Mucosa of descending colon (tissue), 3 donors: Measurements from ENCODE around the gene NPAS2. TPM values are rescaled to one million over a fixed set of nuclear protein-coding genes. Genes with fewer than 3 reads are reported as not detected.

Experiments used
- ATAC-seq: fragments of 200-7000 bp; cut with Tn5 transposase; one replicate; pipeline ENCODE4 v1.9.1; 2020; ENCODE audit warnings: mild to moderate bottlenecking, moderate library complexity
- DNase-seq, 3 donors: peaks; one replicate each; pipeline ENCODE4 v3.0.0-alpha.2; 2020
- H3K36me3 ChIP-seq: fragments of 200-600 bp; one replicate; pipeline ENCODE4 v1.8.0; 2021; ENCODE audit warnings: low read depth, mild to moderate bottlenecking
- H3K4me1 ChIP-seq: fragments of 200-600 bp; one replicate; pipeline ENCODE4 v1.8.0; 2021; ENCODE audit warnings: low read depth, mild to moderate bottlenecking
- H3K4me3 ChIP-seq: fragments of 200-600 bp; one replicate; pipeline ENCODE4 v1.8.0; 2021; ENCODE audit warnings: mild to moderate bottlenecking
- H3K9me3 ChIP-seq: fragments of 200-600 bp; one replicate; pipeline ENCODE4 v1.8.0; 2021; ENCODE audit warnings: mild to moderate bottlenecking
- intact Hi-C, 2 donors: fragments of 100-400 bp; cut with DNase I in 1 of 2; cut with micrococcal nuclease in 1 of 2; formaldehyde crosslinking; loops; one replicate each; pipeline versions ENCODE4 v1.11.0 to v1.11.1; 2022; cut with DNase I, micrococcal nuclease
- total RNA-seq, 3 donors: library from RNA; stranded (reverse); fragmentation: NEBNext Ultra II Directional in 2 of 3; extraction: Animal tissue kit (Norgen Biotek cat#: 25700) in 2 of 3; gene quantifications; one replicate each; pipeline versions ENCODE4 v1.2.1 to v1.2.4, GENCODE V29; 2021 to 2023
- TF ChIP-seq, protein P1 (sequence below): fragments of 200-600 bp; IDR thresholded peaks from one replicate; pipeline ENCODE4 v1.8.0; 2022; ENCODE audit warnings: antibody characterized with exemption, mild to moderate bottlenecking
- donor health status: DM: no; HTN: no; CAD: no; lungs with moderate emphysema.
- donor health status: DM: no; HTN: no; CAD: no.
- donor health status: DM: no; HTN: yes; CAD: no.

NPAS2 gene
- total RNA-seq, 3 donors from 2014 or later: 42.5 to 53.1 (median 46.5) TPM

DNA sequence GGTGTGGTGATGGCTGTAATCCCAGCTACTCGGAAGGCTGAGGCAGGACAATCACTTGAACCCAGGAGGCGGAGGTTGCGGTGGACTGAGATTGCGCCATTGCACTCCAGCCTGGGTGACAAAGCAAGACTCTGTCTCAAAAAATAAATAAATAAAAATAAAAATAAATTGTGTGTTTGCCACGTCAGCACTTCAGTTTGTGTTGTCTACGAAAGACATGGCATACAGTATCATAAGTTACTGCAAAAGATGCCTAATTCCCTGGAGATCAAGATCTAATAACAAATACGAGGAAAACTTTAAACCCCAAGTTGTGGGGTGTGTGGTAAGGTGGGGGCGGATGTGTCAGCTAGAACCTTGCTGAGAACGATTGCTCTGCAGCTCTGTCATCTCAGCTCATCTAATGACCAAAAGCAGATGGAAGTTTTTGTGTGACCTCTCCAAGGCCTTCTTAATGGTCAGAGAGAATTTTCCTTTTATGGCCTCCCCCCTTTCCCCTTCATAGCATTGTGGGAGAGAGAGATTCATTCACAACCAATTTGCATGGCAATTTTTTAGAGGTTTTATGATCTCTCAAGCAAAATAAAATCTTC is 11.3 kb downstream of the NPAS2 start:
- H3K36me3 ChIP-seq: no peaks in the 10 kb centered on the region
- intact Hi-C loops: no loop called here
- TF ChIP-seq, protein P1, sequence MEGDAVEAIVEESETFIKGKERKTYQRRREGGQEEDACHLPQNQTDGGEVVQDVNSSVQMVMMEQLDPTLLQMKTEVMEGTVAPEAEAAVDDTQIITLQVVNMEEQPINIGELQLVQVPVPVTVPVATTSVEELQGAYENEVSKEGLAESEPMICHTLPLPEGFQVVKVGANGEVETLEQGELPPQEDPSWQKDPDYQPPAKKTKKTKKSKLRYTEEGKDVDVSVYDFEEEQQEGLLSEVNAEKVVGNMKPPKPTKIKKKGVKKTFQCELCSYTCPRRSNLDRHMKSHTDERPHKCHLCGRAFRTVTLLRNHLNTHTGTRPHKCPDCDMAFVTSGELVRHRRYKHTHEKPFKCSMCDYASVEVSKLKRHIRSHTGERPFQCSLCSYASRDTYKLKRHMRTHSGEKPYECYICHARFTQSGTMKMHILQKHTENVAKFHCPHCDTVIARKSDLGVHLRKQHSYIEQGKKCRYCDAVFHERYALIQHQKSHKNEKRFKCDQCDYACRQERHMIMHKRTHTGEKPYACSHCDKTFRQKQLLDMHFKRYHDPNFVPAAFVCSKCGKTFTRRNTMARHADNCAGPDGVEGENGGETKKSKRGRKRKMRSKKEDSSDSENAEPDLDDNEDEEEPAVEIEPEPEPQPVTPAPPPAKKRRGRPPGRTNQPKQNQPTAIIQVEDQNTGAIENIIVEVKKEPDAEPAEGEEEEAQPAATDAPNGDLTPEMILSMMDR: no peak
- DNase-seq: no peak
- no peak overlapping the region for H3K4me3 ChIP-seq
- H3K9me3 ChIP-seq: peaks cover 3% of the 10 kb centered on the region
- peaks cover 12% of the 10 kb centered on the region for H3K4me1 ChIP-seq
- ATAC-seq: no peak

DNA sequence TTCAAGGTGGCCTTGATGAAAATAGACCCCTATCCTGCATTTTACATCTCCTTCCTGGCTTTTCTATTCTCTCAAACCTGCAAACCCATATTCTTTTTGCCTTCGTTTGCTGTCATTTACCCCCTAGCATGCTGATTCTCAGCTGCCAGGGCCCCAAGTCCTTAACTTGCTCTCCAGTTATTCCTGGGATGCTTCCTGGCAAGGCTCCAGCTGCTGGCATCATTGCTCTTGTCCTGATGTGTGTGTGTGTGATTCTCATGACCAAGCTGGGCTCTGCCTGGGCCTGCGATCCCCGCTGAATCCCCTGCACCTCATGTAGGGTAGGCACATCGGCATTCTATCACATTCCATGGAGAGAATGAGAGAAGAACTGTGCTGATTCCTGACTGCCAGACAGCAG is 11.9 kb downstream of the NPAS2 start:
- Histone ChIP-seq H3K36me3 (no peaks in the 10 kb centered on the region), H3K4me1 (peaks cover 12% of the 10 kb centered on the region), H3K4me3 (no peak overlapping the region), H3K9me3 (peaks cover 3% of the 10 kb centered on the region)
- ATAC-seq (no peak), DNase-seq (no peak)
- intact Hi-C loops: no loop called here
- TF ChIP-seq, protein P1: no peak

DNA sequence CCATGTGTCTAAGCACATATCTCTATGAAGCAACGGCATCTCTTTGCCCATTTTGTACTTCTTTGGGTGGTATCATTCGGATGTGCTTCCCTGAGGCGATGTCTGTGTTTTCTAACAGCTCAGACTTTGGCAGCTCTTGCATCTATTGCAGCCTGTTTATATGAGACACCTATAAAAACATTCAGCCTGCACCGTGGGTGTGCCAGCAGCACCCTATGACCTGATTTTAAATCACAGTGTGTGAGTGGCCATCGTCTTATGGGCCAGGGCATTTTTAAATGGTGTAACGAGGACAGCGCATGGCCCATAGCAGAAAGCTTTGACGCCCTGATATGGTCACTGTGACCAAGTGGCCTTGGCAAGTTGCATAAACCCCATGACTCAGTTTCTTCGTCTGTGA is 12.9 kb downstream of the NPAS2 start:
- Histone ChIP-seq H3K36me3 (no peaks in the 10 kb centered on the region), H3K4me1 (peaks cover 12% of the 10 kb centered on the region), H3K4me3 (no peak overlapping the region), H3K9me3 (peaks cover 2% of the 10 kb centered on the region)
- TF ChIP-seq, protein P1: no peak
- DNase-seq (peak; percentile 49 to 70 (median 56)), ATAC-seq (peak; percentile 95)
- intact Hi-C loops: no loop called here

DNA sequence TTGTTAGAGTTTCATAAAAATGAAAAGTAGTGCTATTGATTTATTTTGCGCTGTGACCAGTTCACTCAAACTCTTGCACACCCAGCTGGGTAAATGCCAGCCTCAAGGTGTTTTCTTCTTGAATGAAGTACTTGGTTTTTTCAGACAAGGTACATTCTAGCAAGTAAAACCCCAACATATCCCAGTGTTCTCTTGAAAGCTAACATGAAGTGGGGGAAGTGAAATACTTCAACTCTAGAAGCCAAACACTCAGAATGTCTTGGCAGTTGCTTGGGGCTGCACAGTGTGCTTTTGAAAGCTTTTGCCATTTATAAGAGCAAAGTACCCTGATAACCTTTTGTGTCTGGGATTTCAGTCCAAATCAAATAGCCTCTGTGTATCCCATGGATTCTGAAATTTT is 13.4 kb downstream of the NPAS2 start:
- ATAC-seq: no peak
- intact Hi-C loops: no loop called here
- DNase-seq: no peak
- H3K36me3 ChIP-seq: no peaks in the 10 kb centered on the region
- H3K4me1 ChIP-seq: peaks cover 12% of the 10 kb centered on the region
- no peaks in the 10 kb centered on the region for H3K9me3 ChIP-seq
- H3K4me3 ChIP-seq: no peak overlapping the region
- TF ChIP-seq, protein P1: no peak

DNA sequence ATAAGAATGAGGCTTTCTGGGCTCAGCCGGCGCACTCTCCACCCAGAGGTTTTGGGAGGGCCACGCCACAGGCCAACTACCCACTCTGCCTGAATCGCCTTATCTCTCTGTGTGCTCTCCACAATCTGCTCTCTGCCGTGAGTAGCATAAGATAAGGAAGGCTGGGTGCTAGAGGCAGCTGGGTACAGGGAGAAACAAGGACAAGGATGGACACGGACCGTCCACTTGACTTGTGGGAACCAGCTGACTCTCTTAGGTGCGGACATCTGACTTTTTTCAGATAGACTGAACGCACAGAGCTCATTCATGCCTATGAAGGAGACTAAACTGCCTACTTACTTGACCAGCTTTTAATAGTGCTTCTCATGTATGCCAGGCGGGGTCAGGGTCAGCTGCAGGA is 14.3 kb downstream of the NPAS2 start:
- intact Hi-C loops: no loop called here
- ATAC-seq: no peak

More for the DNA sequence above, 14.3 kb downstream of the NPAS2 start:
- H3K36me3 ChIP-seq: no peaks in the 10 kb centered on the region
- peaks cover 12% of the 10 kb centered on the region for H3K4me1 ChIP-seq
- no peaks in the 10 kb centered on the region for H3K9me3 ChIP-seq
- H3K4me3 ChIP-seq: no peak overlapping the region
- no peak for DNase-seq
- TF ChIP-seq, protein P1: no peak
